Spleen (tissue), 7 donors: ENCODE data around the gene RALY.

Experiments used
- POLR2A ChIP-seq, 3 donors: fragments of 450-650 bp; IDR thresholded peaks; one replicate each; pipeline ENCODE4 v1.5.1; 2017; ENCODE audit warnings: antibody characterized with exemption in 3 of 3, mild to moderate bottlenecking in 1 of 3
- TF ChIP-seq, protein P1 (sequence below), 11 experiments: fragments of 200-600 bp in 7 of 11; fragments of 450-650 bp in 4 of 11; sonication (generic) in 4 of 11; IDR thresholded peaks in 8 of 11; conservative IDR thresholded peaks in 3 of 11; 1 replicate in 7 of 11; 2 replicates in 4 of 11; pipeline versions ENCODE4 v1.4.0 to v1.8.0; 2016 to 2021; ENCODE audit warnings: antibody characterized with exemption in 11 of 11, inconsistent platforms in 4 of 11, mild to moderate bottlenecking in 1 of 11
- donor health status: DM: no; HTN: no; CAD: no; lungs with moderate emphysema.
- donor health status: DM: no; HTN: no; CAD: no.
- donor health status: DM: no; HTN: no; CAD: no.

DNA sequence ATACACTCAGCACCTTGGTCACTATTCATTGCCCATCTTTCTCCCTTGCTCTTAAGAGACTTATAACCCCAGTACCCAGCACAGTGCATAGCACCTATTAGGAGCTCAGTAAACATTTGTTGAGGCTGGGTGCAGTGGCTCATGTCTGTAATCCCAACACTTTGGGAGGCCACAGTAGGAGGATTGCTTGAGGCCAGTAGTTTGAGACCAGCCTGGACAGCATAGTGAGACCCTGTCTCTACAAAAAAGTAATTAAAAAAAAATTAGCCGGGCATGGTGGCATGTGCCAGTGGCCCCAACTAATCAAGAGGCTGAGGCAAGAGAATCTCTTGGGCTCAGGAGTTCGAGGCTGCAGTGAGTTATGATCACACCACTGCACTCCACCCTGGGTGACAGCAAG lies 126.5 kb downstream of the RALY start:
- TF ChIP-seq, protein P1, sequence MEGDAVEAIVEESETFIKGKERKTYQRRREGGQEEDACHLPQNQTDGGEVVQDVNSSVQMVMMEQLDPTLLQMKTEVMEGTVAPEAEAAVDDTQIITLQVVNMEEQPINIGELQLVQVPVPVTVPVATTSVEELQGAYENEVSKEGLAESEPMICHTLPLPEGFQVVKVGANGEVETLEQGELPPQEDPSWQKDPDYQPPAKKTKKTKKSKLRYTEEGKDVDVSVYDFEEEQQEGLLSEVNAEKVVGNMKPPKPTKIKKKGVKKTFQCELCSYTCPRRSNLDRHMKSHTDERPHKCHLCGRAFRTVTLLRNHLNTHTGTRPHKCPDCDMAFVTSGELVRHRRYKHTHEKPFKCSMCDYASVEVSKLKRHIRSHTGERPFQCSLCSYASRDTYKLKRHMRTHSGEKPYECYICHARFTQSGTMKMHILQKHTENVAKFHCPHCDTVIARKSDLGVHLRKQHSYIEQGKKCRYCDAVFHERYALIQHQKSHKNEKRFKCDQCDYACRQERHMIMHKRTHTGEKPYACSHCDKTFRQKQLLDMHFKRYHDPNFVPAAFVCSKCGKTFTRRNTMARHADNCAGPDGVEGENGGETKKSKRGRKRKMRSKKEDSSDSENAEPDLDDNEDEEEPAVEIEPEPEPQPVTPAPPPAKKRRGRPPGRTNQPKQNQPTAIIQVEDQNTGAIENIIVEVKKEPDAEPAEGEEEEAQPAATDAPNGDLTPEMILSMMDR (IDR thresholded peaks at IDR 0.05 in 8 of 11, conservative IDR thresholded peaks at IDR 0.05 in 3 of 11): no peak
- TF ChIP-seq POLR2A (IDR thresholded peaks at IDR 0.05): no peak
